Measurements from ENCODE around the gene HSPB1. TPM values are rescaled to one million over a fixed set of nuclear protein-coding genes. Genes with fewer than 3 reads are reported as not detected.
"Not testable (repeated sequence)": the region's sequence is repeated elsewhere in the genome, so short reads cannot be mapped to it uniquely, and the experiment has no call there.

Gene HSPB1
- total RNA-seq, 1 donor from 2014 or later, result 1,074 TPM

DNA sequence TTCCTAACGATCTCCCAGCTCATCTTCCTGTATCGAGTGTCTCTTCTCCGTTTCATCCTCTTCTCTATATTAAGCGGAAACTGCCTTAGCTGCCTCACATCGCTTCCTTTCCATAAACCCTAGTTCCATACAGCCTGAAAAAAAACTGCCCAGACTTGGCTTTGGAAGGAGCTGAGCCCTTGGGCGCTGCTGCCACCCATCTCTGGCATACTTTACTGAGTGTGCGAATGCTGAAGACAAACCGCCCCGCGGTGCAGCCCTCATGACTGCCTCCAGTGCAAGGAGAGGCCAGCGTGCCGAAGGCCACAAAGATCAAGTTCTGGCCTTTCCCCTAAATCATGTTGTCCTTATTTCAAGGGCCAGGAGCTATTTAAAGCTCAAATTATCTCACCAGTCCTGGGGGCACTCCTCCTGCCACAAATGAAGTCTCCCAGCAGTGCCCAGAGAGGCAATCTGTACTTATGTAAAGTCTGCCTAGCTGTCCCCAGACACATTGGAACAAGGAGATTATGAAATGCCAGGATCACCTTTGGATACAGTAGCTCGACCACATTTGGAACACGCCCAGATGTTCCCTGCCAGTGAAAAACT, 31.1 kb downstream of the HSPB1 start:
- no peak for DNase-seq (ENCODE audit: low spot score)

DNA sequence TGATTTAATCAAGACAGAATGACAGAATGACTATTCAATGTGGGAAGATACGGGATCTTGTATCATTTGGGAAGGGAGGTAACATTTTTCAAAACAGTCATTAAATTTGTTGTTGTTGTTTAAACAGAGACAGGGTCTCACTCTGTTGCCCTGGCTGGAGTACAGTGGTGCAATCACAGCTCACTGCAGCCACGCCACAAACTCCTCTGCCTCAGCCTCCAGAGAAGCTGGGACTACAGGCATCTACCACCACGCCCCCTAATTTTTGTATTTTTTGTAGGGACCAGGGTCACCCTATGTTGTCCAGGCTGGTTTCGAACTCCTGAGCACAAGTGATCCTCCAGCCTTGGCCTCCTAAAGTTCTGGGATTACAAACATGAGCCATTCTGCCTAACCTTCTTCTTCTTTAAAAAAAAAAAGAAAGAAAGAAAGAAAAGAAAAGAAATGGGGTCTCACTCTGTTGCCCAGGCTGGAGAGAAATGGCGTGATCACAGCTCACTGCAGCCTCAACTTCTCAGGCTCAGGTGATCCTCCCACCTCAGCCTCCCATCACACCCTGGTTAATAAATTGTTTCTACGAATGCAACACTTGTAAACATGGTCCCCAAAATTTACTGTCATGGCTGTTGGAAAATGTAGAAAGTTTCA, 32.0 kb downstream of the HSPB1 start:
- no peak for DNase-seq (ENCODE audit: low spot score)

DNA sequence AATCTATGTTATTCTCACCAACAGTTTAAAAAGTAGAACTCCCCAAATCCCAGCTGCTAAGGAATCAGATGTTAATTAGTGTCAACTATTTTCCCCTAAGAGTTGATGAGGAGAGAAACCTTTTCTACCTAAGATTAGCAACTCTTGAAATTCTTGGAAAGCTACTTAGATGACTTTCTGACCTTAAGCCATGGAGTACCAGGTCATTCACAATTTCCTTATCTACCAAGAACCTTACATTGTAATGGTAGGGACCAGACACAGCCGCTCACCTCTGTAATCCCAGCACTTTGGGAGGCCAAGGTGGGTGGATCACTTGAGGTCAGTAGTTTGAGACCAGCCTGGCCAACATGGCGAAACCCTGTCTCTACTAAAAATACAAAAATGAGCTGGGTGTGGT, 32.9 kb downstream of the HSPB1 start:
- not testable (repeated sequence) for DNase-seq (ENCODE audit: low spot score)

DNA sequence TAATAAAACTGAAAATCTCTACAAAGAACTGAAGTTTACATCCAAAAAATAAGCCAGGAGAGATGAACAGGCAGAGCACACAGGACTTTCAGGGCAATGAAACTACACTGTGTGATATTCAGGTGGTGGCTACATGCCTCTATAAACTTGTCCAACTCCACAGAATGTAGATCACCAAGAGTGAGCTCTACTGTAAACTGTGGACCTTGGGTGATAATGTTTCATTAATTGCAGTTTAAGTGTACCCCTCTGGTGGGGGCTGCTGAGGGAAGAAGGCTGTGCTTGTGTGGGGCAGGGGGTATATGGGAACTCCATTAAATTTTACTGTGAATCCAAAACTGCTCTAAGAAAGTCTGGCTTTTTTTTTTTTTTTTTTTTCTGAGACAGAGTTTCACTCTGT, 33.6 kb downstream of the HSPB1 start:
- DNase-seq (ENCODE audit: low spot score), result no peak

DNA sequence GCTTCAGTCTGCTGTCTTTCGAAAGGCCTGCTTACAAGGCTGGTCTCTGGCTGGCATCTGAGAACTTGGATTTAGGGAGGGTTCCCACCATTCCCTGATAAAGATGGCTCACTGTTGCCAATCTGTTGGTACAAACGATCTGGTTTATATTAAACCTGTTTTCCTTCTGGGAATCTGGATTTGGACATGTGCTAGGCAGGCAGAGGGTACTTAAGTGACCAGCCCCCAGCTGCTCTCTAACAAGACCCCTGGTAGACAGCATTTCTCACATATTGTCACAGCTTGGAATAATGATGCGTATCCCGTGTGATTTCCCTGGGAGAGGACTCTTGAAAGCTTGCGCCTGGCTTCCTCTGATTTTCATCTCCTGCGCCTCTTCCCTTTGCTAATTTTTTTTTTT, 34.7 kb downstream of the HSPB1 start:
- DNase-seq (ENCODE audit: low spot score), result no peak

DNA sequence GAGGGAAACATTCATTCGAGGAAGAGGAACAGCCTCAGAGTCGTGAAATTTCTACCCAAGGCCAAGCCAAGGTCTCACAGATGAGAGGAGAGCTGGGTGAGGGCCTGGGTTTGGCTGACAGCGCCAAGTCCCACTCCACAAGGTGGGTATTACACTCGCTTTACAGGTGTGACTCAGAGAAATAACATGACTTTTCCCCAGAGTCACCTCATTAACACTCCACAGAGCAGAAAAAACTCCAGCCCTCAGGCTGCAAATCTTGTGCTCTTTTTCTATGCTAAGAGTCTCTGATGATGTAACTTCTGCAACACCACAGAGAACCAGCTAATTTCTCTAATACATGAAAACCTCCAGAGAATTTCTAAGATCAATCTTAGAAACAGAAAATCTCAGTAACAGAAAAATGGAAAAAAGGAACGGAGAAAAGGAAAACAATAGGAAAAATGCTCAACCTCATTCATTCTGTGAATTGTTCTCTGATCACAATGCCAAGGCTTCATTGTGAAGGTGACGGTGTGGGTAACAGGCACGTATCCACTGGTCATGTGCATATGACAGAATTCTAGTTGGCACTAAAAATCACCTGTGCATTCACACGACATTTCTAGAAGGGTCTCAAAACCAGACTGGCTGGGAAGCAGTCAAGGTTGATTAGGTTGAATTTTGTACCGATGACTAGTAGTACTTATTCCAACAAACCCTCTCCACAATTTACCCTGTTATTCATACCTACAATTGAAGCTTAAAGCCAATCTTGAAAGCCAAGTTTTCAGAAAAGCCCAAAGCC, 36.0 kb downstream of the HSPB1 start:
- DNase-seq (ENCODE audit: low spot score), result no peak

DNA sequence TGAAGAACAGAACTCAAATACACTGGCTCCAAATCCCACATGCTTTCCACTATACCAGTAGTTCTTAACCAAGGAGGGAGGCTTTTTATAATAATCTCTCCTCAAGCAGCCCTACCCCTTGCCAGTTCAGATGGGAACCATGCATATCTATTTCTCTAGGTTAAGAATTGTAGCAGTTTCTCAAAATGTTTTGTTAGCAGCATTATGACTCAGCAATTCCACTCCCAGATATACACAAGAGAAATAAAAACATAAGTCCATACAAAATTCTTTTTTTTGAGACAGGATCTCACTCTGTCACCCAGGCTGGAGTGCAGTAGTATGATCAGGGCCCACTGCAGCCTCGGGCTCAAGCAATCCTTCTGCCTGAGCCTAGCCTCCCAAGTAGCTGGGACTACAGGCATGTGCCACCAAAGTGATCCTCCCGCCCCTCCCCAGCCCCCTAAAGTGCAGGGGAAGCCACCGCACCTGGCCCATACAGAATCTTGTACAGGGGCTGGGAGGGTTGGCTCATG, 38.2 kb downstream of the HSPB1 start:
- DNase-seq (ENCODE audit: low spot score), result no peak

DNA sequence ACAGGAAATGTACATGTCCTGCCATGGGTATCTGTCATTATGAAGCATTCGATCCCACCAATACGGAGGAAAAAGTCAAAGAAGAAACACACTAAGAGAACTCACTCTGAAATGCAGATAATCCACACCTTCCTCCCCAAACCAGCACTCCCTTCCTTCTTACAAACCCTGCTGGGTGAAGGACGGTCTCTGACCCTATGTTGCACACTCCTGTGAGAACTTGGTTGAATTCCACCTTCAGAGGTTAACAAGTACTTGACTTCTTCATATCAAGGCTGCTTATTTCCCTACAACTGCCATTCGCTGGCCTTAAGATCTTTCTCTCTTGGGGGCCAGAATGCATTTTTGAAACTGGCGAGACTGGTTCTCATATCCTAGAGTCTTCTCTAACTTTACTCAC, 39.7 kb downstream of the HSPB1 start:
- DNase-seq (ENCODE audit: low spot score), result no peak

DNA sequence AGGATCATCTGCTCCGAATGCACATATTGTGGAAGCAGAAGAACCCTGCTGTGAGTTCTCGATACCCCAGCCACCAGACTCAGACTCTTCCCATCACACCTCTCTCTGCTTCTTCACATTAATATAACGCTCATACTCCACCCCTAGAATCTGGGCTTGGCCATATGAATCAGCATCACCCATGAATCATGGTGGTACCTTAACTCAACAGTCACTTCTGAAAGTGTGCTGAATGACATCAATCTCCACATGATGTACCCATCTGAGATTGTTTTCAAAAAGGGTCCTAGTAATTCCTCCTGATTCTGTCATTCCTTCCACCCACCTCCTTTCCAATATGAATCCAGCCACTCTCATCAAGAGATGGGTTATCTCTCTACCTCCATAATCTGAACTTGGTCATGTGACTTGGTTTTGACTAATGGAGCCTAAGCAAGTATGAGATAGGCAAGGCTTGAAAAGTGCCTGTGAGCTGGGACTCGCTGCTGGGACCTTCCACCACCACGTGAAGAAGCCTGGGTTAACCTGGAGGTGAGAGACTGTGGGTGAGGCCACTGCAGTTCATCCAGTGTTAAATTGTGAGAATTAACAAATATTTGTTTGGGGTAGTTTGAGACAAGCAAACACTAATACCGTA, 40.9 kb downstream of the HSPB1 start:
- DNase-seq (ENCODE audit: low spot score), result no peak

DNA sequence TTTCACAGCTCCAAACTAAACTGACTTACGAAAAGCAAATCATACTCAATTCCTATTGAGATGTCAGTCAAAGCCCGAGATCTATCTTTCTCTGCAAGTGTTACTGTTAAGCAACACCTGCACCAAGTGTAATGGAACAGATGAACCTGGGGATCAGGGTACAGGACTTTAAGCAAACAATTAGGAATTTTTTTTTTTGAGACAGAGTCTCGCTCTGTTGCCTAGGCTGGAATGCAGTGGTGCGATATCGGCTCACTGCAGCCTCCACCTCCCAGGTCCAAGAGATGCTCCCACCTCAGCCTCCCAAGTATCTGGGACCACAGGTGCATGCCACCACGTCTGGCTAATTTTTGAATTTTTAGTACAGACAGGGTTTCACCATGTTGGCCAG, 41.5 kb downstream of the HSPB1 start:
- no peak for DNase-seq (ENCODE audit: low spot score)

DNA sequence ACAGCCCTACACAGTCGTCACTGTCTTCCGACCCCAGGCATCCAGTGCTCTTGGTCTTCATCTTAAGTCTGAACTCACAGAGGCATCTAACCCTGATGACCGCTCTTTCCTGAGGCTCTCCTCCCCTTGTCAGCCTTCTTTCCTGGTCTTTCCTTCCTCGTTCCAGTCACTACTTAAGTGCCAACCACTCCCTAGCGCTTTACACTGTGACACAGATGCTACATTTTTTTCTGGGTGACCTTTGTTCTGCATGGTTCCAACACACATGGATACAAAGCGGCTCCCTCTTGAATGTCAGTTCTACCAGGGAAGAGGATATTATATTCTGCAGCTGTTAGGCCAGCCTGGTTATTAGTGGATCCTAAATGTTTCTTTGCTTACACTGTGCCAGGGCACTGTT, 43.6 kb downstream of the HSPB1 start:
- no peak for DNase-seq (ENCODE audit: low spot score)

DNA sequence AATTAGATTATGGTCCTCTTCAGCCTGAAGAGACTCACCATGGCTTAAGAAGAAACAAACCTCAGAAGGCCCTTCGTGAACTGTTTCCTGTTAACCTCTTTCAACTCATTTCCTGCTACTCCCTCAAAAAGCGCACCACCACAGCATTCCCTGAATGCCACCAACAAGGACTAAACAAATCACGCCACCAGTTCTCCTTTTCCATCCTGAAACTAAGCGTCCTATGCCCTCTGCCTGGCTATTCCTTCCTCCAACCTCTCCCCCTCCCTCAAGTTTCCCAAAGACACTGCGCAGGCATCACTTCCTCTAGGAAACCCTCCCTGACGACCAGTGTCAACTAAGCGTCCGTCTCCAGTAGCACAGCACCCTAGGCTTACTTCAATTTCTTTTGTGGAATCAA, 44.3 kb downstream of the HSPB1 start:
- no peak for DNase-seq (ENCODE audit: low spot score)

DNA sequence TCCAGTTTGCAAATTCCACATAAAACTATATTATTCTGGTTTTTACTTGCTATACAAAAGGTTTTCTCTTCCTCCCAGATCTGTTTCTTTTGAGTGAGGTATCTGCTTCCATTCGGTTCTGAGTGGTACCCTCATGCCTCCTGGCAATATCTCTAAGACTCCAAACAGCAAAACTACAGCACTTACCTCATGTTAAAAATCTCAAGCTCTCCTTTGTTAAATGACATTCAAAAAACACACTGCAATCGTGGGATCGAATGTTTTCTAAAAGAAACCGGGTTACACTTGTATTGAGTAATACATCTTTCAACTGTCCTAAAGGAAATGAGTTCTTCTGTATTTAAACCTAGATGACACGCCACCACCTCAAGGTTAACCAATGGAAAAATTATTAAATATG, 45.2 kb downstream of the HSPB1 start:
- DNase-seq (ENCODE audit: low spot score), result no peak

DNA sequence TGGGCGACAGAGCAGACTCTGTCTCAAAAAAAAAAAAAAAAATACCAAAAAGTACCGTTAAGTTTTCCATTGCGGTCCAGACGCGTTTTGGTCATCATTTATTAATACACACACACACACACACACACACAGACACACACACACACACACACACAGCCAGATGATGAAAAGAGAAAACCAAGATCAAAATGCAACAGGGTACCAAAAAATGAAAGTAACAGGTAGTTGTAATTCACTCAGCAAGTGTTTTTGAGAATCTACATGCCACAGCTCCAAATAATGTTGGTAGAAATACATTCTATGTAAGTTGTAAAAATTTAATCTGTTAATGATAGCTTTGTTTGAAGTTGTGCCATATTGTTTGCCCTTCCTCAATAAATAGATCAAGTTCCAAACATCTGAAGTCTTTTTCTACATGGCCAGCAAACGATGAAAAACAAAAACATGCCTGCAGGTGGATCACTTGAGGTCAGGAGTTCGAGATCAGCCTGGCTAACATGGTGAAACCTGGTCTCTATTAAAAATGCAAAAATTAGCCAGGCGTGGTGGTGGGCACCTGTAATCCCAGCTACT, 46.9 kb downstream of the HSPB1 start:
- no peak for DNase-seq (ENCODE audit: low spot score)

DNA sequence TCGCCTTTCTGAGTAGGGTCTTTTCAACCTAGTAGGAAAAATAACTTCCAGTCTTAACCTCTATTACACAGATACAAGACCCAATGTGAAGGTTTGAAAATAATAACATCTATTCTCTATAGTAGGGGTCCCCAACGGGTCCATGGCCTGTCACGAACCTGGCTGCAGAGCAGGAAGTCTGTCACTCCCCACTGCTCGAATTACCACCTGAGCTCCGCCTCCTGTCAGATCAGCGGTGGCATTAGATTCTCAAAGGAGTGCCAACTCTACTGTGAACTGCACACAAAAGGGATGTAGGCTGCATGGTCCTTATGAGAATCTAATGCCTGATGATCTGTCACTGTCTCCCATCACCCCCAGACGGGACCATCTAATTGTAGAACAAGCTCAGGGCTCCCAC, 48.9 kb downstream of the HSPB1 start:
- DNase-seq (ENCODE audit: low spot score), result no peak

DNA sequence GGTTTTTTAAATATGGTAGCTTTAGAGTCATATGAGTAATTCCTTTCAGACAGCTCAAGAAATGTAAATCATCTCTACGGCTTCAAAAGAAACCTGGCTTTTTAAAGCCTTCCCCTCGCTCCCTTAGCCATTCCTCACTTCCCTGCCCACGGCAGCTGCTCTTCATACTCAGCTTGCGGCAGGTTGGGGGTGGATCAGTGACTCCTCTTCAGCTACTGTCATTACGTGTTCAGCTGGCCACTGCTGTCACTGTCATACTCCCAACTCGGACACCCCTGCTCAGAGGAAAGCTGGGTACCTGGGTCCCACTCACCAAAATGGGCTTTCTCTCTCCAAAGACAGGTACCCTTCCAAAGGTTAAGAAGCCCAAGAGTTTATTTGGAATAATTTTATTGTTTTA, 49.7 kb downstream of the HSPB1 start:
- DNase-seq (ENCODE audit: low spot score), result no peak

DNA sequence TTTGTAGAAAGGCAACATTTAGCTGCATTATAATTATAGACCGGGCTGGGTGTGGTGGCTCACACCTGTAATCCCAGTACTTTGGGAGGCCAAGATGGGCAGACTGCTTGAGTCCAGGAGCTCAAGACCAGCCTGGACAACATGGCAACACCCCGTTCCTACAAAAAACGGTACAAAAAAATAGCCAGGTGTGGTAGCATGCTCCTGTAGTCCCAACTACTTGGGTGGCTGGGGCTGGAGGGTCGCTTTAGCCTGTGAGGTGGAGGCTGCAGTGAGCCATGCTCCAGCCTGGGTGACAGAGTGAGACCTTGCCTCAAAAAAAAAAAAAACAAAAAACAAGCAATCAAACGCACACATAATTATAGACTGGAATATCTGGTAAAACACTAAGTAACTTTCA, 51.3 kb downstream of the HSPB1 start:
- DNase-seq (ENCODE audit: low spot score), result no peak

Other genes with a start within 250 kb of the HSPB1 start
- gene SRRM3, start 100.8 kb upstream of the HSPB1 start, total RNA-seq, result 2.3 TPM
- gene YWHAG, start 56.3 kb downstream of the HSPB1 start, total RNA-seq, result 99.4 TPM
- gene SSC4D, start 107.0 kb downstream of the HSPB1 start, total RNA-seq, result 0.70 TPM
- 23.3 TPM for gene ZP3, start 122.3 kb downstream of the HSPB1 start, total RNA-seq
- gene DTX2, start 159.0 kb downstream of the HSPB1 start, total RNA-seq, result 67.8 TPM
- gene UPK3B, start 207.9 kb downstream of the HSPB1 start, total RNA-seq, result 111 TPM
- gene SPDYE16, start 240.6 kb downstream of the HSPB1 start, total RNA-seq, result 1.3 TPM